ENCODE measurements around the gene REX1BD.
"Not testable (repeated sequence)": the region's sequence is repeated elsewhere in the genome, so short reads cannot be mapped to it uniquely, and the experiment has no call there.

Gene REX1BD

GRCh38 chr19:18600692-18601397 is 12.2 kb downstream of the REX1BD start:
- in situ Hi-C loops (cut with MboI; ENCODE audit: low sequenced_read_pairs) = not testable (repeated sequence)

- in situ Hi-C loops (cut with MboI; ENCODE audit: low sequenced_read_pairs) = no loop called here
Observed at GRCh38 chr19:18601875-18602274, 13.3 kb downstream of the REX1BD start.

- in situ Hi-C loops (cut with MboI; ENCODE audit: low sequenced_read_pairs) = no loop called here
Observed at GRCh38 chr19:18603255-18603957, 14.8 kb downstream of the REX1BD start.

- in situ Hi-C loops (cut with MboI; ENCODE audit: low sequenced_read_pairs) = no loop called here
Observed at GRCh38 chr19:18603958-18604819, 15.6 kb downstream of the REX1BD start.

GRCh38 chr19:18604820-18605159 is 16.2 kb downstream of the REX1BD start:
- in situ Hi-C loops (cut with MboI; ENCODE audit: low sequenced_read_pairs) = no loop called here

GRCh38 chr19:18605196-18605545 is 16.6 kb downstream of the REX1BD start:
- in situ Hi-C loops (cut with MboI; ENCODE audit: low sequenced_read_pairs) = no loop called here

- in situ Hi-C loops (cut with MboI; ENCODE audit: low sequenced_read_pairs) = no loop called here
Observed at GRCh38 chr19:18605546-18606280, 17.1 kb downstream of the REX1BD start.

- in situ Hi-C loops (cut with MboI; ENCODE audit: low sequenced_read_pairs) = no loop called here
Observed at GRCh38 chr19:18606281-18607225, 18.0 kb downstream of the REX1BD start, which contains the start of gene CRLF1. Gene CRLF1, minus strand, starts transcription at chr19:18606799. Its CDS starts 143 bp downstream, at chr19:18606656.

- in situ Hi-C loops (cut with MboI; ENCODE audit: low sequenced_read_pairs) = no loop called here
Observed at GRCh38 chr19:18607226-18608101, 18.9 kb downstream of the REX1BD start.

GRCh38 chr19:18608102-18608804 is 19.7 kb downstream of the REX1BD start:
- in situ Hi-C loops (cut with MboI; ENCODE audit: low sequenced_read_pairs) = no loop called here

- in situ Hi-C loops (cut with MboI; ENCODE audit: low sequenced_read_pairs) = no loop called here
Observed at GRCh38 chr19:18608805-18609716, 20.5 kb downstream of the REX1BD start.

GRCh38 chr19:18609717-18610051 is 21.1 kb downstream of the REX1BD start:
- in situ Hi-C loops (cut with MboI; ENCODE audit: low sequenced_read_pairs) = no loop called here

- in situ Hi-C loops (cut with MboI; ENCODE audit: low sequenced_read_pairs) = no loop called here
Observed at GRCh38 chr19:18610245-18610555, 21.6 kb downstream of the REX1BD start.

- in situ Hi-C loops (cut with MboI; ENCODE audit: low sequenced_read_pairs) = no loop called here
Observed at GRCh38 chr19:18610556-18611326, 22.1 kb downstream of the REX1BD start.

- in situ Hi-C loops (cut with MboI; ENCODE audit: low sequenced_read_pairs) = no loop called here
Observed at GRCh38 chr19:18611327-18612050, 22.9 kb downstream of the REX1BD start.

Data from HL-60/S4 (cell line).